ENCODE measurements around the gene USP34. TPM values are rescaled to one million over a fixed set of nuclear protein-coding genes. Genes with fewer than 3 reads are reported as not detected.

The USP34 gene
- total and polyA plus RNA-seq, 9 of the 15 experiments (the other 6 are each of a cell fraction or from before 2014, with no cell fraction given) = 19.8 to 108 (median 67.8) TPM

DNA sequence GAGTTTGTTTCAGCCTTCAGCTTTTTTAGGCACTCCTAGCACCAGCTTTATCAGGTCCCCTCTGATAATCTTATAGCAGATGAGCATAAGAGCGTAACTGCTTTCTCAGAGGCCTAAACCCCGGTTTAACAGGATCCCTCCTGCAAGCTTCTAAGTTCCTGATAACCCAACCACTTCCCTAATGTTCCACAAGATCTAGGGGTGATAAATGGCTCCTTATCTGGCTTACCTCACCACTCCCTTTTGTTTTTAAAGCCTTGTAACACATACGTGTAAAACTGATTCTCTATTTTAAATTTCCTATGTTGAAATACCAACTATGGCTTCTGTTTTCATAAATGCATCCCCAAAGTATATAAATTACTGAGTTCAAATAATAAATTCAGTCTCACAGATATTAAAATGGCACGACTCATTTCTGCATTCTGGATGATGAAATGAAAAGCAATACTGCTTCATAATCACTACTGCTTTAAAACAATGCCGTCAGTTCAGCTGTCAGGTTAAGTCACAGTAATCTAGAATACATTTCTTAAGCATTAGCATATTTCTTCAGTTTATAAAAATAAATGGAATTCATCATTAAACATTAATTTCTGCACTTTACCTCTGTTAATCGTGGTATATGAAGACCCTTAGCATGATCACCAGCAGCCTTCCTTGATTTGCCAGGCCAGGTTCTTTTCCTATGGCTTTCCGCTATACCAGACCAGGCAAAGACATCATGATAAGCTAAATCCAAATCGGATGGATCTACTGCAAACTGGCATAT lies 182.6 kb downstream of the USP34 start (continued):
- TF ChIP-seq, protein P1, sequence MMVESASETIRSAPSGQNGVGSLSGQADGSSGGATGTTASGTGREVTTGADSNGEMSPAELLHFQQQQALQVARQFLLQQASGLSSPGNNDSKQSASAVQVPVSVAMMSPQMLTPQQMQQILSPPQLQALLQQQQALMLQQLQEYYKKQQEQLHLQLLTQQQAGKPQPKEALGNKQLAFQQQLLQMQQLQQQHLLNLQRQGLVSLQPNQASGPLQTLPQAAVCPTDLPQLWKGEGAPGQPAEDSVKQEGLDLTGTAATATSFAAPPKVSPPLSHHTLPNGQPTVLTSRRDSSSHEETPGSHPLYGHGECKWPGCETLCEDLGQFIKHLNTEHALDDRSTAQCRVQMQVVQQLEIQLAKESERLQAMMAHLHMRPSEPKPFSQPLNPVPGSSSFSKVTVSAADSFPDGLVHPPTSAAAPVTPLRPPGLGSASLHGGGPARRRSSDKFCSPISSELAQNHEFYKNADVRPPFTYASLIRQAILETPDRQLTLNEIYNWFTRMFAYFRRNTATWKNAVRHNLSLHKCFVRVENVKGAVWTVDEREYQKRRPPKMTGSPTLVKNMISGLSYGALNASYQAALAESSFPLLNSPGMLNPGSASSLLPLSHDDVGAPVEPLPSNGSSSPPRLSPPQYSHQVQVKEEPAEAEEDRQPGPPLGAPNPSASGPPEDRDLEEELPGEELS (CRISPR knock-in tag; IDR thresholded peaks at IDR 0.05; ENCODE audit: borderline replicate concordance) = no peak
- TF ChIP-seq ETV1 (tag; conservative IDR thresholded peaks at IDR 0.05; ENCODE audit: low read depth) (peak; percentile 89), SUPT5H (IDR thresholded peaks at IDR 0.05) (no peak), ZZZ3 (IDR thresholded peaks at IDR 0.05) (no peak), TEAD4 (IDR thresholded peaks at IDR 0.05; ENCODE audit: low read length) (peak; percentile 94), TEAD4 (CRISPR knock-in tag; IDR thresholded peaks at IDR 0.05; ENCODE audit: borderline replicate concordance) (no peak), ZNF699 (CRISPR knock-in tag; IDR thresholded peaks at IDR 0.05; ENCODE audit: insufficient replicate concordance) (no peak), ZNF436 (CRISPR knock-in tag; IDR thresholded peaks at IDR 0.05) (no peak), SMARCC2 (IDR thresholded peaks at IDR 0.05; ENCODE audit: low read depth) (peak; percentile 98), SMAD1 (IDR thresholded peaks at IDR 0.05; ENCODE audit: low read depth, low read length, partially characterized antibody) (no peak), BCL6 (CRISPR knock-in tag; IDR thresholded peaks at IDR 0.05) (no peak), HMG20A (CRISPR knock-in tag; conservative IDR thresholded peaks at IDR 0.05) (no peak), MECOM (CRISPR knock-in tag; IDR thresholded peaks at IDR 0.05) (peak; percentile 67; the same call in 1 of the 2 replicates), NFXL1 (CRISPR knock-in tag; IDR thresholded peaks at IDR 0.05) (peak; percentile 61; the same call in 1 of the 2 replicates), SIN3B (IDR thresholded peaks at IDR 0.05; ENCODE audit: low read depth) (no peak), TEAD2 (tag; IDR thresholded peaks at IDR 0.05) (no peak; the same call in 1 of the 2 replicates), PCBP1 (IDR thresholded peaks at IDR 0.05; ENCODE audit: low read depth, low read length, poor library complexity, severe bottlenecking) (no peak)
- TF ChIP-seq, protein P2, sequence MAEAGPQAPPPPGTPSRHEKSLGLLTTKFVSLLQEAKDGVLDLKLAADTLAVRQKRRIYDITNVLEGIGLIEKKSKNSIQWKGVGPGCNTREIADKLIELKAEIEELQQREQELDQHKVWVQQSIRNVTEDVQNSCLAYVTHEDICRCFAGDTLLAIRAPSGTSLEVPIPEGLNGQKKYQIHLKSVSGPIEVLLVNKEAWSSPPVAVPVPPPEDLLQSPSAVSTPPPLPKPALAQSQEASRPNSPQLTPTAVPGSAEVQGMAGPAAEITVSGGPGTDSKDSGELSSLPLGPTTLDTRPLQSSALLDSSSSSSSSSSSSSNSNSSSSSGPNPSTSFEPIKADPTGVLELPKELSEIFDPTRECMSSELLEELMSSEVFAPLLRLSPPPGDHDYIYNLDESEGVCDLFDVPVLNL (CRISPR knock-in tag; IDR thresholded peaks at IDR 0.05; ENCODE audit: low read depth) = no peak
- TF ChIP-seq, protein P3, sequence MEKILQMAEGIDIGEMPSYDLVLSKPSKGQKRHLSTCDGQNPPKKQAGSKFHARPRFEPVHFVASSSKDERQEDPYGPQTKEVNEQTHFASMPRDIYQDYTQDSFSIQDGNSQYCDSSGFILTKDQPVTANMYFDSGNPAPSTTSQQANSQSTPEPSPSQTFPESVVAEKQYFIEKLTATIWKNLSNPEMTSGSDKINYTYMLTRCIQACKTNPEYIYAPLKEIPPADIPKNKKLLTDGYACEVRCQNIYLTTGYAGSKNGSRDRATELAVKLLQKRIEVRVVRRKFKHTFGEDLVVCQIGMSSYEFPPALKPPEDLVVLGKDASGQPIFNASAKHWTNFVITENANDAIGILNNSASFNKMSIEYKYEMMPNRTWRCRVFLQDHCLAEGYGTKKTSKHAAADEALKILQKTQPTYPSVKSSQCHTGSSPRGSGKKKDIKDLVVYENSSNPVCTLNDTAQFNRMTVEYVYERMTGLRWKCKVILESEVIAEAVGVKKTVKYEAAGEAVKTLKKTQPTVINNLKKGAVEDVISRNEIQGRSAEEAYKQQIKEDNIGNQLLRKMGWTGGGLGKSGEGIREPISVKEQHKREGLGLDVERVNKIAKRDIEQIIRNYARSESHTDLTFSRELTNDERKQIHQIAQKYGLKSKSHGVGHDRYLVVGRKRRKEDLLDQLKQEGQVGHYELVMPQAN (IDR thresholded peaks at IDR 0.05; ENCODE audit: borderline replicate concordance) = no peak
- TF ChIP-seq, protein P4, sequence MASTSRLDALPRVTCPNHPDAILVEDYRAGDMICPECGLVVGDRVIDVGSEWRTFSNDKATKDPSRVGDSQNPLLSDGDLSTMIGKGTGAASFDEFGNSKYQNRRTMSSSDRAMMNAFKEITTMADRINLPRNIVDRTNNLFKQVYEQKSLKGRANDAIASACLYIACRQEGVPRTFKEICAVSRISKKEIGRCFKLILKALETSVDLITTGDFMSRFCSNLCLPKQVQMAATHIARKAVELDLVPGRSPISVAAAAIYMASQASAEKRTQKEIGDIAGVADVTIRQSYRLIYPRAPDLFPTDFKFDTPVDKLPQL (IDR thresholded peaks at IDR 0.05; ENCODE audit: extremely low read depth, insufficient read length) = no peak
- TF ChIP-seq, protein P5, sequence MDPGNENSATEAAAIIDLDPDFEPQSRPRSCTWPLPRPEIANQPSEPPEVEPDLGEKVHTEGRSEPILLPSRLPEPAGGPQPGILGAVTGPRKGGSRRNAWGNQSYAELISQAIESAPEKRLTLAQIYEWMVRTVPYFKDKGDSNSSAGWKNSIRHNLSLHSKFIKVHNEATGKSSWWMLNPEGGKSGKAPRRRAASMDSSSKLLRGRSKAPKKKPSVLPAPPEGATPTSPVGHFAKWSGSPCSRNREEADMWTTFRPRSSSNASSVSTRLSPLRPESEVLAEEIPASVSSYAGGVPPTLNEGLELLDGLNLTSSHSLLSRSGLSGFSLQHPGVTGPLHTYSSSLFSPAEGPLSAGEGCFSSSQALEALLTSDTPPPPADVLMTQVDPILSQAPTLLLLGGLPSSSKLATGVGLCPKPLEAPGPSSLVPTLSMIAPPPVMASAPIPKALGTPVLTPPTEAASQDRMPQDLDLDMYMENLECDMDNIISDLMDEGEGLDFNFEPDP (CRISPR knock-in tag; IDR thresholded peaks at IDR 0.05) = 0 out of 2 replicates have a peak, but pooled peaks have one; percentile 10

All from K562 (cell line).